GM12872 (cell line): ENCODE data around the gene TOM1.
A peak's percentile ranks its signal among the peaks of the same experiment; 100 is the strongest.

Experiments
- TF ChIP-seq, protein P1 (sequence below): IDR thresholded peaks from 3 replicates; pipeline ENCODE4 v1.5.1; 2011; ENCODE audit warnings: low read depth, mild to moderate bottlenecking, low read length, moderate library complexity; ENCODE audit not compliant: insufficient read depth

Gene TOM1

DNA sequence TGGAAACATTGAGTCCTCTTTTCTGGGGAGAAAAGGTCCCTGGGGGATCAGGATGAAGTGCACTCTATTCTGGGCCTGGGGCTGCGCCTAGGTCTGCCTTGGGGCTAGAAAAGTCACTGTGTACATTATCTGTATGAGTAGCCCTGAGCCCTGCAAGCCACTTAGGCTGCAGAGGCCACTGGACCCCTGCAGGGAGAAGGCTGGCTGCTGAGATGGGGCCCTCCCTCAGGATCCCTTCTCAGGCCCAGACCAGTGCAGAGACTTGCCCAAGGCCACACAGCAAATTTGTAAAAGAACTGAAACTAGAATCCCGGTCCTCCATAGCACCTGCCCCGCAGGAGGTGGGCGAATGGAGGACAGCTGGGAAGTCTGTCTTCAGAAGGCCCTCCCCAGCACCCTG is 54.4 kb downstream of the TOM1 start:
- TF ChIP-seq, protein P1, sequence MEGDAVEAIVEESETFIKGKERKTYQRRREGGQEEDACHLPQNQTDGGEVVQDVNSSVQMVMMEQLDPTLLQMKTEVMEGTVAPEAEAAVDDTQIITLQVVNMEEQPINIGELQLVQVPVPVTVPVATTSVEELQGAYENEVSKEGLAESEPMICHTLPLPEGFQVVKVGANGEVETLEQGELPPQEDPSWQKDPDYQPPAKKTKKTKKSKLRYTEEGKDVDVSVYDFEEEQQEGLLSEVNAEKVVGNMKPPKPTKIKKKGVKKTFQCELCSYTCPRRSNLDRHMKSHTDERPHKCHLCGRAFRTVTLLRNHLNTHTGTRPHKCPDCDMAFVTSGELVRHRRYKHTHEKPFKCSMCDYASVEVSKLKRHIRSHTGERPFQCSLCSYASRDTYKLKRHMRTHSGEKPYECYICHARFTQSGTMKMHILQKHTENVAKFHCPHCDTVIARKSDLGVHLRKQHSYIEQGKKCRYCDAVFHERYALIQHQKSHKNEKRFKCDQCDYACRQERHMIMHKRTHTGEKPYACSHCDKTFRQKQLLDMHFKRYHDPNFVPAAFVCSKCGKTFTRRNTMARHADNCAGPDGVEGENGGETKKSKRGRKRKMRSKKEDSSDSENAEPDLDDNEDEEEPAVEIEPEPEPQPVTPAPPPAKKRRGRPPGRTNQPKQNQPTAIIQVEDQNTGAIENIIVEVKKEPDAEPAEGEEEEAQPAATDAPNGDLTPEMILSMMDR = no peak

DNA sequence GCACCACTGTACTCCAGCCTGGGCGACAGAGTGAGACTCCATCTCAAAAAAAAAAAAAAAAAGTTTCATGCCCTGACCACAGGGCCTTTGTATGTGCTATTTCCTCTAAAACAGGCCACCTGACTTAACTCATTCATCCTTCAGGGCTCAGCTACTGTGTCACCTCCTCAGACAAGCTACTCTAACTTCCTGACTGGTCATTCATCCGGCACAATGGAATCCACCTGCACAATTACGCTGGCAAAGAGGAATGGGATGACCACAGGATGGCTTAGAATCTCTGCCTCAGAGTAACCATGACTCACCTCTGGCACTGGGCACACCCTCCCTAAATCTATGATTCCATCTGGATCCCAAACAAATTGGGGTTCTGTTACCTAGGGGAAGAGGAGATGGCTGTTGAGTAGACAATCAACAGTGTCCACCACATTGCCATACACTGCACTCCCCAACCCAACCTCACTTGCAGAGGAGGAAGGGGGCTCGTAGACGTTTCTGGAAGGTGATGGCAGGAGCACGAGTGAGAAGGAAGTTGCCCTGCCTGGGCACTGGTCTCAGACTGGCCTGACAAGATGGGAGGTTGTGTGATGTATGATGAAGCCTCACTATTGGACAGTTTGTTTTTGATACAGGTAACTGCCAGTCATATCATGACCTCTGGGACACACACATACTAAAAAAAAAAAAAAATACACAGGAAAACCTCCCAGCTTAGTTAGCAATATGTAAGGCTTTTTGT is 58.4 kb downstream of the TOM1 start:
- TF ChIP-seq, protein P1 = no peak

DNA sequence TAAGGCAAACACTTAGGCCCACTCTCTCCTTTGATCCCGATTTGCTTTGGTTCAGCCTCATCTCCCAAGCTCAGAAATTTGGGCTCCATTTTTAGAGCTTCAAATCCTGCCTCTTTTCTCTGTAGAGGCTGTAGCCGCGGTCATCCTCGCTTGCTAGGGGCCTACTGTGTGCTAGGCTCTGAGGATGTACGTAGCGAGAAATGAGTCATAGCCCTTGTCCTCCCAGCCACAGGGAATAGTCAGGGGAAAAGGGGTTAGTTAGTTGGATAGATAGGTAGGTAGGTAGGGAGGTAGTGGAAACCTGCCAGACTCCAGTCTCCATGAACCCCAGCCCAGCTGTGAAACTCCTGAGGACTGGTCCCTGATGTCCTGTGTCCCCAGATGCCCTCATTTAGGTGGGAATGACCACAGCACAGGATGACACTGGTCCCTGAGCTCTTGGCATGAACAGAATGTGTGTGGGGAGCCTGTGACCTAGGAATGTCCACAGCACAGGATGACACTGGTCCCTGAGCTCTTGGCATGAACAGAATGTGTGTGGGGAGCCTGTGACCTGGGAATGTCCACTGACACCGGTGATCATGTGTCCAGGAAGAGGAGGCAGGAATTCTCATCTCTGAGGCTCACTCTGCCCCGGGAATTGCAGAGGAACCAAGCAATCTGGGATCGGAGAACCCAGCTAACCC is 59.8 kb downstream of the TOM1 start:
- TF ChIP-seq, protein P1 = no peak

DNA sequence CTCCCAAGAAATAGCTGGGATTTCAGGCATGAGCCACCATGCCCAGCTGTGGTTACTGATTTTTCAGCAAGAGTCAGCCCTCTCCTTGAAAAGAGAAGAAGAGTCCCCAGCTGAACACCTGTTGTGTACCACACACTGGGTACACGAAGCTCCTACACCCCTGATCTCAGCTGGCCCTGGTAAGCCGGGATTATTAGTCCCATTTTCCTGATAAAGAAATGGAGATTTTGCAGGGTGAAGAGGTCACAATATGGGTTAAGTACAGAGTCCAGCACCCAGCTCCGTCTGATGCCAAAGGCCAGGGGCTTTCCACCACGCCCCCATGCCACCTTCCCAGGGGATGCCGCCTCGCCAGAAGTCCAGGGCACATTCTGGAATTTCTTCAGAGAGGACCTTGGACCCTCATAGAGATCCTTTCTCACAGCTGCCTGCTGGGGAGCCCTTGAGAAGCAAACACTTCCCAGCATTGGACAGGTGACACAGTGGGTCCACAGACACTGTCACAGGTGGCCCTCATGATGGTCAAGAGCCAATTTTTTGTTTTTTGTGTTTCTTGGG is 61.4 kb downstream of the TOM1 start:
- TF ChIP-seq, protein P1 = no peak

DNA sequence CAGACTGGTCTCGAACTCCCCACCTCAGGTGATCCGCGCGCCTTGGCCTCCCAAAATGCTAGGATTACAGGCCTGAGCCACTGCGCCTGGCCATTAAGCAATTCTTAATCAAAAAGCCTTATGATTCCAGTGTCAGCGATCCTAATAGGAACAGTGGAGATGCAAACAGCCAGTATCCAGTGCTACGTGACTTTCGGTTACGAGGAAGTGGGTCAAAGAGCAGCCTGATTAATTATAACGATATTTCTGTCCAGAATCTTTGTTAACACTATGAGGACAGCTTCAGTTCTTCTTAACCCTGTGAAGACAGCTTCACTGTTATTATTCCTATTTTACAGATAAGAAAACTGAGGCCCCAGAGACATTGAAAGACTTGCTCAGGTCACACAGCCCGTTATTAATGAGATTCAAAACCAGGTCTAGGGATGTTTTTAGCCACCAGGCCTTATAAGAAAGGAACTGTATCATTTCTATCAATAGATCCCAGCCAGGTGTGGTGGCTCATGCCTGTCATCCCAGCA is 63.9 kb downstream of the TOM1 start:
- TF ChIP-seq, protein P1 = no peak

DNA sequence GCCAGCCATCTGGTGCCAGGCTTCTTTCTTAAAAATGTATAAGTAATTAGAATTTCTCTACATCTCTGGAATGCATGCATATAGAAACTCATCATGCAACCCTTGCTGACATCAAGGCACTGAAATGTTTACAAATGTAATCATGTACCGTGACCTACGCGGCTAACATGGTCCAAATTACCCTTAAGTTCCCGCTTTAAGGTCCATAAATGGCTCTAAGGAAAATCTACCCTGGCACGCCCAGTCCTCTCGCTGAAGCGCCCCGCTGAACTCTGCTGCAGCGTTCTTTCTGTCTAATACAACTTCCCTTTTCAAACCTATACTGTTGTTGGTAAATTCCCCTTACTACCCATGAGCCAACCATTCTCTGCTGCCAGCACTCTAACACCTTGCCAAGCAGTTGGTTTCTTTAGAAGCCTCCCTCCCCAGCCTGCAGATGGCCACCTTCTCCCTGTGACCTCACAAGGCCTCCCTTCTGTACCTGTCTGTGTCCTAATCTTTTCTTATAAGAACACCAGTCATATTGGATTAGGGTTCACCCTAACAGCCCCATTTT is 67.7 kb downstream of the TOM1 start:
- TF ChIP-seq, protein P1 = 0 out of 3 replicates have a peak, but pooled peaks have one; percentile 21

DNA sequence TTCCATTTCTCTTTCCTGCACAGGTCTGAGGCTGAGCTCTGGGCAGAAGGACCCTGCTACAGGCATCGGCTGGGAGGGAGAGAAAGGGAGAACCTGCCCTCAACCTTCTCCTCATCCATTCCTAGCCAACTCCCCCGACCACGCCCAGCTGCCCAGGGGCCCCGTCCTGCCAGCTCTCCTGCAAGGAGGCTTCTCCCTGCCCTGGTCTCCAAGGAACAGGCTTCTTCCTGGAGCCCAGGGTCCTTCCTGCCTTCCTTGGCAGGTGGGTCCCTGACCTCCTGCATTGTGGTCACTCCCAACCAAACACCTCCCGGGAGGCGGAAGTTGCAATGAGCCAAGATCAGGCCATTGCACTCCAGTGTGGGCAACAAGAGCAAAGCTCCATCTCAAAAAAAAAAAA is 68.7 kb downstream of the TOM1 start:
- TF ChIP-seq, protein P1 = no peak
